GM12878 (cell line): Measurements from ENCODE around the gene DKK3. TPM values are rescaled to one million over a fixed set of nuclear protein-coding genes. Genes with fewer than 3 reads are reported as not detected.
A peak's percentile ranks its signal among the peaks of the same experiment; 100 is the strongest.

Source experiments
- ATAC-seq: fragments of 200-7000 bp; cut with Tn5 transposase; 3 replicates; pipeline ENCODE4 v1.9.1; 2020; ENCODE audit warnings: mild to moderate bottlenecking, moderate library complexity
- BruUV-seq: library from RNA; stranded (reverse); fragments of 400-500 nt; replicated peaks from 2 replicates; lab custom pipeline; 2021; lab: Mats Ljungman, UMichigan
- CTCF ChIA-PET: fragments of 300-600 bp; sonication (Branson Sonifier 250); formaldehyde crosslinking; extraction: SDS; loops from one replicate; lab custom pipeline; 2021; ENCODE audit warnings: inconsistent platforms; lab: Yijun Ruan, JAX
- POLR2A ChIA-PET: fragments of 350-600 bp; formaldehyde crosslinking; extraction: SDS; loops from one replicate; lab custom pipeline; 2021; ENCODE audit warnings: inconsistent platforms; lab: Charles Lee
- RAD21 ChIA-PET: fragments of 300-600 bp; sonication (Branson Sonifier 250); formaldehyde crosslinking; loops from one replicate; lab custom pipeline; 2023; ENCODE audit warnings: antibody characterized with exemption; ENCODE audit not compliant: unreplicated experiment; lab: Charles Lee
- SMC1A ChIA-PET: fragments of 300-600 bp; sonication (Branson Sonifier 250); formaldehyde crosslinking; loops from one replicate; lab custom pipeline; 2023; ENCODE audit not compliant: unreplicated experiment, uncharacterized antibody; lab: Charles Lee
- DNase-seq: peaks from one replicate; pipeline ENCODE4 v3.0.0-alpha.2; 2011; ENCODE audit warnings: low read depth, low spot score
- FAIRE-seq: peaks from 3 replicates; lab custom pipeline; 2011; peaks lifted over from hg19 to GRCh38; lab: Jason Lieb, UNC
- H2AFZ ChIP-seq: 2 replicates; pipeline ENCODE4 v1.6.0; 2011; ENCODE audit warnings: low read depth, low read length, control low read depth; ENCODE audit not compliant: control insufficient read depth
- H3K27ac ChIP-seq: 2 replicates; pipeline ENCODE4 v1.5.1; 2011; ENCODE audit warnings: control low read depth; ENCODE audit not compliant: control insufficient read depth, insufficient read depth
- H3K27me3 ChIP-seq, 2 experiments: replicated peaks in 1 of 2; 2 replicates each; pipeline versions ENCODE4 v1.6.0 to v1.6.1; 2011; ENCODE audit warnings: low read length in 1 of 2; ENCODE audit not compliant: control insufficient read depth in 2 of 2, insufficient read depth in 2 of 2
- H3K36me3 ChIP-seq, 2 experiments: 2 replicates each; pipeline ENCODE4 v1.5.1; 2011; ENCODE audit warnings: low read length in 1 of 2; ENCODE audit not compliant: control insufficient read depth in 2 of 2, insufficient read depth in 2 of 2
- H3K4me1 ChIP-seq: 2 replicates; pipeline ENCODE4 v1.6.1; 2011; ENCODE audit warnings: mild to moderate bottlenecking, low read length, moderate library complexity, mixed read lengths; ENCODE audit not compliant: control insufficient read depth, insufficient read depth
- H3K4me2 ChIP-seq: 2 replicates; pipeline ENCODE4 v1.6.0; 2011; ENCODE audit warnings: control low read depth; ENCODE audit not compliant: control insufficient read depth, insufficient read depth
- H3K4me3 ChIP-seq: fragments of 200-600 bp; sonication (generic); 2 replicates; pipeline ENCODE4 v1.5.1; 2016
- H3K79me2 ChIP-seq: 2 replicates; pipeline ENCODE4 v1.6.0; 2011; ENCODE audit warnings: low read length; ENCODE audit not compliant: control insufficient read depth, insufficient read depth
- H3K9ac ChIP-seq: 2 replicates; pipeline ENCODE4 v1.8.0; 2011; ENCODE audit warnings: low read length, control low read depth, mixed read lengths; ENCODE audit not compliant: control insufficient read depth, insufficient read depth
- H3K9me3 ChIP-seq: replicated peaks from 3 replicates; pipeline ENCODE4 v1.5.1; 2011; ENCODE audit warnings: mild to moderate bottlenecking, low read length; ENCODE audit not compliant: control insufficient read depth, insufficient read depth
- H4K20me1 ChIP-seq: 2 replicates; pipeline ENCODE4 v1.6.0; 2011; ENCODE audit not compliant: control insufficient read depth, insufficient read depth
- BMI1 ChIP-seq: fragments of 450-650 bp; IDR thresholded peaks from 2 replicates; pipeline ENCODE4 v1.6.1; 2016; ENCODE audit warnings: mild to moderate bottlenecking, moderate library complexity, borderline replicate concordance
- CBX3 ChIP-seq: fragments of 200-600 bp; sonication (generic); IDR thresholded peaks from 2 replicates; pipeline ENCODE4 v1.6.1; 2016; ENCODE audit warnings: low read depth, borderline replicate concordance
- CTCF ChIP-seq, 3 experiments: IDR thresholded peaks in 2 of 3; conservative IDR thresholded peaks in 1 of 3; 2 replicates each; pipeline ENCODE4 v1.5.1; 2011; ENCODE audit warnings: low read depth in 3 of 3, low read length in 3 of 3, mild to moderate bottlenecking in 3 of 3, control low read depth in 2 of 3, moderate library complexity in 2 of 3, inconsistent platforms in 1 of 3, mixed read lengths in 1 of 3; ENCODE audit not compliant: control insufficient read depth in 2 of 3, insufficient read depth in 1 of 3; ENCODE audit errors: extremely low read depth in 1 of 3
- ELK1 ChIP-seq: IDR thresholded peaks from 2 replicates; pipeline ENCODE4 v1.6.1; 2012; ENCODE audit warnings: low read depth, low read length, improper control_type of control experiment
- KDM1A ChIP-seq: fragments of 200-600 bp; sonication (generic); IDR thresholded peaks from 2 replicates; pipeline ENCODE4 v1.6.1; 2016; ENCODE audit warnings: borderline replicate concordance
- PBX3 ChIP-seq: IDR thresholded peaks from 2 replicates; pipeline ENCODE4 v1.6.1; 2011; ENCODE audit warnings: mild to moderate bottlenecking, low read depth, low read length, moderate library complexity; ENCODE audit not compliant: insufficient replicate concordance
- POLR2AphosphoS5 ChIP-seq: IDR thresholded peaks from 2 replicates; pipeline ENCODE4 v1.6.1; 2011; ENCODE audit warnings: mild to moderate bottlenecking, low read length, inconsistent platforms
- RAD21 ChIP-seq: IDR thresholded peaks from 2 replicates; pipeline ENCODE4 v1.6.1; 2011; ENCODE audit warnings: mild to moderate bottlenecking, low read depth, low read length, moderate library complexity; ENCODE audit not compliant: insufficient read depth
- RBBP5 ChIP-seq: fragments of 200-600 bp; sonication (generic); conservative IDR thresholded peaks from 2 replicates; pipeline ENCODE4 v1.6.1; 2016
- STAT1 ChIP-seq: fragments of 450-650 bp; conservative IDR thresholded peaks from 2 replicates; pipeline ENCODE4 v1.6.1; 2014; ENCODE audit warnings: antibody characterized with exemption, mild to moderate bottlenecking
- SUPT20H ChIP-seq: IDR thresholded peaks from 2 replicates; pipeline ENCODE4 v1.6.1; 2011; ENCODE audit warnings: low read depth, mild to moderate bottlenecking, low read length, moderate library complexity, borderline replicate concordance; ENCODE audit not compliant: control insufficient read depth
- TCF3 ChIP-seq: IDR thresholded peaks from 2 replicates; pipeline ENCODE4 v1.6.1; 2012; ENCODE audit warnings: low read depth, mild to moderate bottlenecking, low read length, borderline replicate concordance; ENCODE audit not compliant: insufficient read depth
- ZNF622 ChIP-seq: fragments of 450-650 bp; IDR thresholded peaks from 2 replicates; pipeline ENCODE4 v1.6.1; 2017; ENCODE audit warnings: mild to moderate bottlenecking, inconsistent platforms
- WGBS: methylation state at CpG from one replicate; pipeline ENCODE4 v1.1.6; 2016; ENCODE audit warnings: low lambda C conversion rate; ENCODE audit not compliant: insufficient replicate concordance, insufficient coverage; ENCODE audit errors: missing lambda C conversion rate; 5-methylcytosine and 5-hydroxymethylcytosine counted together
- in situ Hi-C: fragments of 300-500 bp; cut with MboI; formaldehyde crosslinking; loops from 9 replicates; pipeline ENCODE4 v1.14.3; 2018; ENCODE audit warnings: mixed read lengths
- intact Hi-C: fragments of 100-400 bp; cut with micrococcal nuclease; formaldehyde crosslinking; loops from one replicate; pipeline ENCODE4 v1.14.2; 2022; ENCODE audit not compliant: unreplicated experiment
- polyA plus RNA-seq, 11 experiments: library from polyadenylated mRNA; depleted of rRNA in 4 of 11; unstranded in 6 of 11; stranded (reverse) in 5 of 11; fragments of >200 nt; fragmentation: Nextera tagmentation in 4 of 11; fragmentation: Illumina TruSeq in 1 of 11; extraction: Ambion mirVana in 4 of 11; extraction: Trizol in 1 of 11; gene quantifications; 1 replicate in 1 of 11; 2 replicates in 10 of 11; pipeline versions ENCODE4 v1.2.1 to v1.2.3, GENCODE V29; 2011 to 2016; ENCODE audit warnings: inconsistent platforms in 2 of 11, missing spikeins in 2 of 11, low read depth in 1 of 11
- total RNA-seq, 4 experiments: library from RNA; depleted of rRNA in 3 of 4; stranded (reverse); fragments of >200 nt in 3 of 4; fragmentation: Illumina TruSeq in 1 of 4; extraction: Trizol in 1 of 4; gene quantifications; 2 replicates each; pipeline versions ENCODE4 v1.2.1 to v1.2.3, GENCODE V29; 2013 to 2021

The DKK3 gene
- total and polyA plus RNA-seq, 10 of the 15 experiments (the other 5 are each of a cell fraction or from before 2014, with no cell fraction given) = 0.07 to 0.16 (median 0.15) TPM; not detected in 7

- TF ChIP-seq PBX3 (no peak), KDM1A (no peak), TCF3 (no peak), RBBP5 (no peak), ZNF622 (no peak), ELK1 (no peak)
Measured at GRCh38 chr11:12053606-12054361, 45.4 kb upstream of the DKK3 start (continued).

GRCh38 chr11:12052676-12053605, 44.5 kb upstream of the DKK3 start:
- 30% methylated on average over 15 of the region's 15 CpGs for WGBS
- no peaks in the 10 kb centered on the region for H3K27me3 ChIP-seq
- TF ChIP-seq STAT1 = no peak
- TF ChIP-seq POLR2AphosphoS5 = no peak
- TF ChIP-seq CTCF (IDR thresholded peaks at IDR 0.05 in 2 of 3, conservative IDR thresholded peaks at IDR 0.05 in 1 of 3; ENCODE audit: control insufficient read depth in 2 of 3, extremely low read depth in 1 of 3, insufficient read depth in 1 of 3, low read depth in 3 of 3, low read length in 3 of 3) = peak in 1 of 3 experiments; percentile 21; a peak in 1 of 6 replicates
- TF ChIP-seq CBX3 = no peak
- TF ChIP-seq SUPT20H = no peak
- TF ChIP-seq RAD21 = 0 out of 2 replicates have a peak, but pooled peaks have one; percentile 17
- TF ChIP-seq BMI1 = no peak
- TF ChIP-seq, all 136 proteins: peak for 2
- no peak overlapping the region for H3K4me2 ChIP-seq
- CTCF ChIA-PET = interaction anchor here (1.0 to 8.1 kb wide), 4 partner anchors 147 to 229 kb away, joined by 3 to 59 read pairs (median 12); no protein-coding TSS in a partner anchor
- DNase-seq = no peak
- no peaks in the 10 kb centered on the region; the same call in 2 of the 3 replicates for H3K9me3 ChIP-seq
- no peaks in the 10 kb centered on the region for H3K4me1 ChIP-seq
- BruUV-seq = no TSS peak
- intact Hi-C loops (no loop called here), in situ Hi-C loops (no loop called here)
- no peaks in the 10 kb centered on the region for H4K20me1 ChIP-seq
- H3K79me2 ChIP-seq = no peaks in the 10 kb centered on the region
- H3K9ac ChIP-seq = no peak overlapping the region
- POLR2A ChIA-PET = no interaction called here
- H2AFZ ChIP-seq = no peak overlapping the region
- RAD21 ChIA-PET = interaction anchor here (1.1 to 5.2 kb wide), 4 partner anchors 9 to 229 kb away, joined by 3 to 23 read pairs (median 4); no protein-coding TSS in a partner anchor
- H3K27ac ChIP-seq = no peak overlapping the region
- SMC1A ChIA-PET = interaction anchor here (0.8 to 2.8 kb wide), 3 partner anchors 120 to 228 kb away, joined by 3 to 19 read pairs (median 6); no protein-coding TSS in a partner anchor
- no peak overlapping the region for H3K4me3 ChIP-seq
- FAIRE-seq = no peak
- ATAC-seq = no peak; the same call in 2 of the 3 replicates
- no peaks in the 10 kb centered on the region for H3K36me3 ChIP-seq
